Suppressor macrophage treated with lipopolysaccharide for 4 hours (primary cell): Measurements from ENCODE around the gene HMOX1.

Source experiments
- DNase-seq: peaks from one replicate; pipeline ENCODE4 v3.0.0-alpha.2; 2020

The HMOX1 gene

GRCh38 chr22:35409783-35410662, 29.1 kb downstream of the HMOX1 start:
- DNase-seq: peak; percentile 97

GRCh38 chr22:35410663-35411034, 29.8 kb downstream of the HMOX1 start:
- no peak for DNase-seq

GRCh38 chr22:35411102-35411501, 30.2 kb downstream of the HMOX1 start:
- DNase-seq: peak; percentile 85

- no peak for DNase-seq
Measured at GRCh38 chr22:35413624-35414023, 32.7 kb downstream of the HMOX1 start.

- DNase-seq: no peak
Measured at GRCh38 chr22:35417606-35418005, 36.7 kb downstream of the HMOX1 start.

- no peak for DNase-seq
Measured at GRCh38 chr22:35418088-35418487, 37.2 kb downstream of the HMOX1 start.

GRCh38 chr22:35418731-35419130, 37.8 kb downstream of the HMOX1 start:
- DNase-seq: no peak

GRCh38 chr22:35419756-35420155, 38.9 kb downstream of the HMOX1 start:
- DNase-seq: no peak

GRCh38 chr22:35421121-35421520, 40.2 kb downstream of the HMOX1 start:
- no peak for DNase-seq

- no peak for DNase-seq
Measured at GRCh38 chr22:35422145-35422544, 41.2 kb downstream of the HMOX1 start.

GRCh38 chr22:35422936-35423335, 42.0 kb downstream of the HMOX1 start:
- no peak for DNase-seq

GRCh38 chr22:35424081-35424480, 43.2 kb downstream of the HMOX1 start:
- no peak for DNase-seq

- DNase-seq: no peak
Measured at GRCh38 chr22:35424761-35425160, 43.9 kb downstream of the HMOX1 start.

GRCh38 chr22:35425546-35425945, 44.6 kb downstream of the HMOX1 start:
- DNase-seq: no peak

- no peak for DNase-seq
Measured at GRCh38 chr22:35425971-35426800, 45.3 kb downstream of the HMOX1 start.

- DNase-seq: no peak
Measured at GRCh38 chr22:35426801-35427140, 45.9 kb downstream of the HMOX1 start.

- DNase-seq: peak; percentile 87
Measured at GRCh38 chr22:35430897-35431322, 50.0 kb downstream of the HMOX1 start.

GRCh38 chr22:35431483-35432227, 50.8 kb downstream of the HMOX1 start:
- DNase-seq: no peak

GRCh38 chr22:35432228-35432905, 51.5 kb downstream of the HMOX1 start:
- DNase-seq: no peak

- DNase-seq: no peak
Measured at GRCh38 chr22:35434061-35434710, 53.3 kb downstream of the HMOX1 start.

- no peak for DNase-seq
Measured at GRCh38 chr22:35435201-35435740, 54.4 kb downstream of the HMOX1 start.

GRCh38 chr22:35436421-35436820, 55.5 kb downstream of the HMOX1 start:
- no peak for DNase-seq
